ENCODE data around the gene MCF2L2.

Gene MCF2L2

DNA sequence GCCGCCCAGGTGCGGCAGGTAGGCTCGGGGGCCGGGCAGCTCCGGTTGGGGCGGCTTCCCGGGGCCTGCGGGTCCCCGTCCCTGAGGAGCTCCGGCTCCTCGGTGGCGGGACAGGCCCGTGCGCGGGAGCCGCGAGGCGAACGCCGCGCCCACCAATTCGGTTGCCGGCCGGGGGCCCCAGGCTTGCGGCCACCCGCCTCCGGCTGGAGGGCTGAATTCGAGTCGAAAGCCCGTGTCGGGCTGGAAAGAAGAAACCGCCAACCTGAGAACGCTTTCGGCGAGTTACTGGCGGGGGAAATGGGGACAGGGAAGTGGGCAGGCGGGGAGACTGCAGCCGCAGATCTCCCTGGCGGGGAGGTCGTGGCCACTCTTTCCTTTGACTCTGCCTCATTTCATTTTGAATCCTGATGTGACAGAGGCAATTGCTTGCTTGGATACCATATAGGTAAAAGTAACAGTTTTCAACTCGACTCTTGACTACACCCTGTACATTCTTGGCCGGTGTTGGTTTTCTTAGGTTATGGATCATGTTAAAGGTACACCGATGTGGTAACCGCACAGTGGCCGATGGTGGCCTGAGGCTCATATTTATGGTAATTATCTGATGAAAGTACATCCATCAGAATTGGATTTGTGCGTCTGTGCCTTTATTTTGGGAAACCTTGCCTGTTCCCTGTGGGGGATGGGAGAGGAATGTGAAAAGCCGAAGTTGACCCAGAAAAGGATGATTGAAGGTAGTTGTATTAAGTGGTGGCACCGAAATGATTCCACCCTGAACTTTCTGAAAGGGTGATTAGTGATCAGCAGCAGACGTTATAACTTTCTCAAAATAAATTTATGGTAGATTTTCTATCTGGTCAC is 173.7 kb downstream of the MCF2L2 start (continued):
- TF ChIP-seq MZF1 (tag by site-specific recombination; IDR thresholded peaks at IDR 0.05; ENCODE audit: borderline replicate concordance) (no peak), ZNF558 (tag by site-specific recombination; IDR thresholded peaks at IDR 0.05) (0 out of 2 replicates have a peak, but pooled peaks have one; percentile 22), SCRT2 (tag by site-specific recombination; IDR thresholded peaks at IDR 0.05) (no peak), ZBTB8A (tag by site-specific recombination; IDR thresholded peaks at IDR 0.05) (peak; percentile 36; the same call in 1 of the 2 replicates), ZNF830 (tag by site-specific recombination; IDR thresholded peaks at IDR 0.05; ENCODE audit: low read depth) (no peak), ZNF664 (tag by site-specific recombination; IDR thresholded peaks at IDR 0.05) (no peak), ZSCAN16 (tag by site-specific recombination; IDR thresholded peaks at IDR 0.05) (no peak), KLF7 (tag by site-specific recombination; IDR thresholded peaks at IDR 0.05; ENCODE audit: borderline replicate concordance) (no peak), ZNF146 (tag by site-specific recombination; IDR thresholded peaks at IDR 0.05) (no peak), ZNF48 (tag by site-specific recombination; IDR thresholded peaks at IDR 0.05) (no peak), ZNF530 (tag by site-specific recombination; IDR thresholded peaks at IDR 0.05; ENCODE audit: low read depth) (no peak), ELK4 (IDR thresholded peaks at IDR 0.05; ENCODE audit: borderline replicate concordance, low read depth, low read length) (no peak), ZNF37A (tag by site-specific recombination; IDR thresholded peaks at IDR 0.05) (no peak), RBAK (tag by site-specific recombination; IDR thresholded peaks at IDR 0.05) (no peak)

DNA sequence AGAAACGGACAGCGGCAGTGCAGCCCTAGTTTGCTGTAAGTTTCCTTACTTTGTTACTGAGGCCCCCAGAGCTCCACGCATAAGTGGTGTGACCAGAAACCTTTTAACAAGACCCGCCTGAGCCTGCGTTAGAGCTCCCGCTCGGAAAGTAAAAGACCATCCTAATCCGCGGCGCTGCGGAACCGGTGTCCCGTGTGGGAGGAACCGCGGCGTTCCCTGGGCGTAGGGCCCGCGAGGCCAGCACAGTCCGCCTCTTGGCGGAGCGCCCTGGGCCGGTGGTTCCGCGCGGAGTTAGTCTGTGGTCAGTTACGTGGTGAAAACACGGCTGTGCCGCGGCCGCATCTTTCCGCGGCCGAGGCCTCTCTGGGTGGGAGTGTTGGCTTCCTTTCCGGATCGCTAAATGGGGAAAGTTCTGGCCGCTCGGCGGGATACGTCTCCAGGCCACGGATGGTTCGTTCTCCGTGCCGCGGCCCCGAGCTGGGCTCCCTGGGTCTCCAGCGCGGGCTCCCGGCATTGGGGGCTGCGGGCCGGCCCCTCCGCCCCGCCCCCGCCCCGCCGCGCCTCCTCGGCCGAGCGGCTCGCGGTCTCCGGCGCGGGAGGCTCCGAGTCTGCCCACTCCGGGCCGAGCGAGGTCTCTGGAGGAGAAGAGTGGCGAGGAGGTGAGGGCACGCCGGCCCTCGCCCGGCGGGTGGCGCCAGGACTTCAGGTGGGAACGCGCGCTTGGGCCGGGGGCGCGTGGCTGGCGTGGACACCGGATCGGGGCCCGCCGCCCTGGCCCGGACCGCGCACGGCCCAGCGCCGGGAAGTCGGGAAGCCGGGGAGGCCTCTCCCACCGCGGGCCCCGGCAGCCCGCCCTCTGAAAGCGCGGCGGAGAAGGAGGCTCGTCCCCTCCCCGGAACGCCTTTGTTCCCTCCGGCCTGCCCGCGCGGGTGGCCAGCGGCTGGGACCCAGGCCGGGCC is 174.6 kb downstream of the MCF2L2 start:
- peak overlapping the region; percentile 90 for H3K4me3 ChIP-seq (ENCODE audit: low read depth, low read length)
- H3K9me3 ChIP-seq (ENCODE audit: control insufficient read depth, insufficient read depth, low read depth, low read length), result no peaks in the 10 kb centered on the region
- H3K27ac ChIP-seq (ENCODE audit: extremely low read depth, low read depth, low read length), result peak overlapping the region; percentile 81
- ChIA-PET CTCF (interaction anchor here (2.0 kb wide), 1 partner anchor 69 kb away, joined by 7 read pairs; no protein-coding TSS in a partner anchor), POLR2A (interaction anchor here (0.7 to 1.0 kb wide), 2 partner anchors 16 to 17 kb away, joined by 3 read pairs; no protein-coding TSS in a partner anchor)
- no peaks in the 10 kb centered on the region for H3K36me3 ChIP-seq (ENCODE audit: control insufficient read depth in 2 of 2, insufficient read depth in 1 of 2, low read length in 2 of 2)
- H3K4me1 ChIP-seq (ENCODE audit: control insufficient read depth, insufficient read depth, low read length), result no peaks in the 10 kb centered on the region
- TF ChIP-seq, protein P1, sequence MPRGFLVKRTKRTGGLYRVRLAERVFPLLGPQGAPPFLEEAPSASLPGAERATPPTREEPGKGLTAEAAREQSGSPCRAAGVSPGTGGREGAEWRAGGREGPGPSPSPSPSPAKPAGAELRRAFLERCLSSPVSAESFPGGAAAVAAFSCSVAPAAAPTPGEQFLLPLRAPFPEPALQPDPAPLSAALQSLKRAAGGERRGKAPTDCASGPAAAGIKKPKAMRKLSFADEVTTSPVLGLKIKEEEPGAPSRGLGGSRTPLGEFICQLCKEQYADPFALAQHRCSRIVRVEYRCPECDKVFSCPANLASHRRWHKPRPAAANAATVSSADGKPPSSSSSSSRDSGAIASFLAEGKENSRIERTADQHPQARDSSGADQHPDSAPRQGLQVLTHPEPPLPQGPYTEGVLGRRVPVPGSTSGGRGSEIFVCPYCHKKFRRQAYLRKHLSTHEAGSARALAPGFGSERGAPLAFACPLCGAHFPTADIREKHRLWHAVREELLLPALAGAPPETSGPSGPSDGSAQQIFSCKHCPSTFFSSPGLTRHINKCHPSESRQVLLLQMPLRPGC (tag by site-specific recombination; IDR thresholded peaks at IDR 0.05), result no peak
- no peak for TF ChIP-seq ZNF133 (tag by site-specific recombination; IDR thresholded peaks at IDR 0.05)
- TF ChIP-seq REST (tag by site-specific recombination; IDR thresholded peaks at IDR 0.05), result peak; percentile 50
- TF ChIP-seq, protein P2, sequence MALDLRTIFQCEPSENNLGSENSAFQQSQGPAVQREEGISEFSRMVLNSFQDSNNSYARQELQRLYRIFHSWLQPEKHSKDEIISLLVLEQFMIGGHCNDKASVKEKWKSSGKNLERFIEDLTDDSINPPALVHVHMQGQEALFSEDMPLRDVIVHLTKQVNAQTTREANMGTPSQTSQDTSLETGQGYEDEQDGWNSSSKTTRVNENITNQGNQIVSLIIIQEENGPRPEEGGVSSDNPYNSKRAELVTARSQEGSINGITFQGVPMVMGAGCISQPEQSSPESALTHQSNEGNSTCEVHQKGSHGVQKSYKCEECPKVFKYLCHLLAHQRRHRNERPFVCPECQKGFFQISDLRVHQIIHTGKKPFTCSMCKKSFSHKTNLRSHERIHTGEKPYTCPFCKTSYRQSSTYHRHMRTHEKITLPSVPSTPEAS (tag by site-specific recombination; IDR thresholded peaks at IDR 0.05), result no peak
- TF ChIP-seq SP3 (tag by site-specific recombination; IDR thresholded peaks at IDR 0.05), result 0 out of 2 replicates have a peak, but pooled peaks have one; percentile 22
- TF ChIP-seq PATZ1 (tag by site-specific recombination; IDR thresholded peaks at IDR 0.05), result peak; percentile 16; the same call in 1 of the 2 replicates
- TF ChIP-seq ZNF214 (tag by site-specific recombination; IDR thresholded peaks at IDR 0.05; ENCODE audit: borderline replicate concordance), result no peak
